GM19395 (cell line): Measurements from ENCODE around the gene PRSS57.

Experiments used
- ATAC-seq: cut with Tn5 transposase; IDR thresholded peaks from one replicate; pipeline ENCODE4 v1.9.1; 2021; ENCODE audit warnings: mild to moderate bottlenecking, moderate library complexity; ENCODE audit not compliant: unreplicated experiment

The PRSS57 gene

DNA sequence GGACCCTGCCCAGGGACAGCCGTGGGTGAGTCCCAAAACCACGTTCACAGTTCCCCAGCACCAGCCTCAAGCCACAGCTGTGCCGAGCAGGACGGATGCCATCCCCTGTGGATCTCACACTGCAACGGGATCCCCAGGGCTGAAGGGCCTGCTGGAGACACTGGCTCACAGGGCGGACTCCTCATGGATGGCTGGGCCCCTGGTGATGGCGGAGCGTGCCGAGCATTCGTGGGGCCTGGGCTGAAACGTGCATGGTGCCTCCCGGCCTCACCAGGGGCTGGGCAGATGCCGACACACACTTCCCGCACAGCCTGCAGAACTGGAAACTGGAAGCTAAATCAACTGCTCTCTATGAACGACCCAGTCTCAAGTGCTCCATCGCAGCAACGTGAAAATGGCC lies 41.8 kb downstream of the PRSS57 start:
- ATAC-seq: no peak

DNA sequence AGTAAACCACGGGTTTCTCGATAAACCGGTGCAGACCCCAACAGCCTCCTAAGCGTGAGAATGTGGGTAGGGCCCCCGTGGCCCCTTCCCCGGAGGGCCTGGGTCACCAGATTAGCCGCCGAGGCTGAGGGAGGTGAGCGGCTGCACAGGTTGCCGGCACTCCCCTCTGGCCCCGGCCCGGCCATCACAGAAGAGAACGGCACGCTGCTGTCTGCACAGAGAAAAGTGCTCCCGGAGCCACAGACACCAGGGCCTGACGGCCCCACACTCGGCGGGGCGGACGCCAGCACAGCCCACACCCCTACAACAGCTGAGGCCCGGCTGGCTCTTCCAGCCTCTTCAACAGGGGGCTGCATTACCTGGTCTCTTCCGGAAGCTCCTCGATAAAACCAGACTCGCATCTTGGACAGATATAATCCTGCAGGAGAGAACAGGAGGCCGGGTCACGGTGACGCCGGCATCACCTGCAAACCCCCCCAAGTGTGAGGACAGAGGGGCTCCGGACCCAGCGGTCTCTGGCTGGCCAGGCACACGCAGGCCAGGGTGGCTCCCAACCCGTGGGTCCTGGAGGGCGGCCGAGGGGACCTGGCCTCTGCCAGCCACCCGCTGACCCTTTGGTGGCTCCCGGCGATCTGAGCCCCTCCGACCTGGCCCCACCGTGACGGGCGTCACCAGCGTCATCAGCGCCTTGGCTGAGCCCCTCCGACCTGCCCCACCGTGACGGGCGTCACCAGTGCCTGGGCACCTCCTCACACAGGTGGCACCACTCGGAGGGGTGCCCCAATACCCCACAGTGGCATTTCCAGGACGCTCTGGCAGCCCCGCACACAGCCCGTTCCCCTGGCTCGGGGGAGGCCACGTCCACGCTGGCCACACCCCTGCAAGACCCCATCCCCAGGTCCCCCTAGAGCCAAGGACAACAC lies 42.5 kb downstream of the PRSS57 start:
- no peak for ATAC-seq

DNA sequence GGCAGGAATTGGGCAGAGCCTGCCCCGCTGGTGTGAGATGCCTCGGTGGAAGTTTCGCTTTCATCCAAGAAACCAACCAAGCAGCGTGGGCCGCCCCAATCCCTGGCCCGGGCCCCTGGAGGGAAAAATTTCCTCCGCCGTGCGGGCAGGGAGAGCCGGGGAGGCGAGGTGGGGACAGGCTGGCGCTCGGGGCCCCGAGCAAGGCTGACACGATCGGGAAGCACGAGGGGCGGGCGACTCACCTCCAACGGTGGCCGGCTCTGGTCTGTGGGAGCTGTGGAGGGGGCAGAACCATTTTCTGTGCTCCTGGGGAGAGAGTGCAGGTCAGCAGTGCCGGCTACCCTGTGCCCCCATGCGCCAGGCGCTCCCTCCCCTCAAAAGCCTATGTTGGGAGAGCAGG lies 43.3 kb downstream of the PRSS57 start:
- no peak for ATAC-seq

- ATAC-seq: no peak
Observed at GRCh38 chr19:651114-651818, 44.0 kb downstream of the PRSS57 start.

DNA sequence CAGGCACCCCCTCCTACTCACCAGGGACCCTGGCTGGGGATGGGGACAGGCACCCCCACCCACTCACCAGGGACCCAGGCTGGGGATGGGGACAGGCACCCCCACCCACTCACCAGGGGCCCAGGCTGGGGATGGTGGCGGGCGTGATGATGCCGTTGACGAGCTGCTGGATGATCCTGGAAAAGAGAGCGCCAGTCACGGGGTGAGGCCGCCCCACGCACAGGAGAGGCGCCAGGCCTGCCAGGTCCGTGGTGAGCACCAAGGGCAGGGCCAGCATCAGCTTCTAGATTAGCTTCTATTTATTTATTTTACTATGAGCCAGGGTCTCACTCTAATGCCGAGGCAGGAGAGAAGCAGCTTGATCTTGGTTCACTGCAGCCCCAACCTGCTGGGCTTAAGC lies 45.1 kb downstream of the PRSS57 start:
- no peak for ATAC-seq

- ATAC-seq: no peak
Observed at GRCh38 chr19:648904-649801, 46.1 kb downstream of the PRSS57 start.

DNA sequence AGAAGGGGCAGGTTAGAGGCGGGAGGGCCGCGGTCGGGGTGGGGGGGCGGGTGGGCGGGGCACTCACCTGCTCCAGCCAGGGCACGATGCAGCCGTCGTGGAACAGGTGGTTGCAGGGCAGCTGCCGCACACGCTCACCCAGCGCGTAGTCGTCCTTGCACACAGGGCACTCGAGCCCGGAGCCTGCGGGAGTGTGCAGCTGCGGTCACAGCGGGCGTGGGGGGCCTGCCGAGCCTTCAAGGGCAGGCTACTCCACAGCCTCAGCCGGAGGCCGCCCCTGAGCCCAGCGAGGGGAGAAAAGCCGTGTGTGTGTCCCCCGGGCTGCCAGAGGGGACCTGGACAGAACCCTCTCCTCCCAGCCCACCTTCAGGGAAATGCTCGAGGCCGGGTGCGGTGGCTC lies 46.9 kb downstream of the PRSS57 start:
- ATAC-seq: no peak

GRCh38 chr19:647566-648284 lies 47.5 kb downstream of the PRSS57 start:
- ATAC-seq: no peak

- ATAC-seq: no peak
Observed at GRCh38 chr19:646779-647565, 48.3 kb downstream of the PRSS57 start.

GRCh38 chr19:645912-646778 lies 49.1 kb downstream of the PRSS57 start:
- no peak for ATAC-seq

- ATAC-seq: no peak
Observed at GRCh38 chr19:644789-645188, 50.5 kb downstream of the PRSS57 start.

GRCh38 chr19:644363-644762 lies 50.9 kb downstream of the PRSS57 start:
- ATAC-seq: no peak

DNA sequence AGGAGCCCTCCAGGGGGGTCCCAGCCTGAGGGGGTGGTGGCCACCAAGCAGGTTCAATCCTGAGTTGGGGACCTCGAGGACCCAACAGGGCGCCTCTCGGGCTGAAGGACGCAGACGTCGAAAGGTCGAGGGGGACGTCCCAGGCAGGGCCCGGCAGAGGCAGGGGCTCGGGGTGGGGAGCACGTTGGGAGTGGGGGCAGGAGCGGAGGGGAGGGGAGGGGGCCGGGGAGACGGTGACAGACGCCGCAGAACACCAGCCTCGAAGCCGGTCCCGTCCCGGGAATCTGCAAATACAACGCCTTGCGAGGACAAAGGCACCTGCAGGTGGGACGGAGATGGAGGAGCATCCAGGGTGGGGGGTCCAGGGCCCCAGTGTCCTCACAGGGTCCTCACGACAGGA lies 51.5 kb downstream of the PRSS57 start:
- no peak for ATAC-seq

GRCh38 chr19:642767-643727 lies 52.2 kb downstream of the PRSS57 start:
- ATAC-seq: no peak

DNA sequence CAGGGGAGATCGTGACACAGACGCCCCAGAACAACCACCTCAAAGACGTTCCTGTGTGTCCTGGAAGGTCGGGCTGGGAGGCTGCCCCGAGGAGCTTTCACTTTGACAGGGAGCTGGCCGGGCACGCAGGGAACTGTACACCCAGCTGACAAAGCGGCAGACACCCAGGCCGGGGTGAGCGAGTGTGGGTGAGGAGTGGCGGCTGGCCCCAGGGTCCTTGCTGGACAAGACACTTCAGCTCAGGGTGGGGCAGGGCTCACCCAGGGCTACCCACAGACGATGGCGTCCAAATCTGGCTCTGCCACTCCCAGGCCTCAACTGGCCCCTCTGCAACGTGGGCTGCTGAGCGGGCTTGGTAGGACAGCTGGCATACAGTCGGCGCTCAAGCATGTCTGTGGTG lies 53.5 kb downstream of the PRSS57 start:
- no peak for ATAC-seq

DNA sequence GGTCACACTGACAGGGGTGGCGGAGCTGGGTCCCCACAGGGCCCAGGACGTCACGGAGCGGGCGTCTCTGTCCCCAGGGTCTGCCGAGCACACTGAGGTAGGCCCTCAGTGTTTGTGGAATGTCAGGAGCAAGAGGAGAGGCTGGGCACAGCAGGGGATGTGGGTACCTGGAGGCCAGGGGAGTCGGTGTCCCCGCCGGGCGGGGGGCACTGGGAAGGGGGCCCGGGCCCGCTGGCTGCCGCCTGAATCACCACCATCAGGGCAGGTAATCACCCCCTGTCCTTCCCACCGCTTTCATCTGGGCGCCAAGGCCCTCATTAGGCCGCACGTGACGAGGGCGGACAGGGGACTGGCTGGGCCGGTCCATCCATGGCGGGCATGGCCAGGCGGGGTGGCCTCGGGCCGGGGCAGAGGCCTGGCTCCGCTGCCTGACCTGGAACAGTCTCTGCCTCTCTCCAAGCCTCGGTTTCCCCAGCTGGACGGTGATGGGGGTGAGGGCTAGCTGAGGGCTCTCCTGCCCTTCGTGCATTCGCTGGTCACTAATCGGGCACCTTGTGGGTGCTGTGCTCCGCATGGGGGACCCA lies 54.6 kb downstream of the PRSS57 start:
- no peak for ATAC-seq

DNA sequence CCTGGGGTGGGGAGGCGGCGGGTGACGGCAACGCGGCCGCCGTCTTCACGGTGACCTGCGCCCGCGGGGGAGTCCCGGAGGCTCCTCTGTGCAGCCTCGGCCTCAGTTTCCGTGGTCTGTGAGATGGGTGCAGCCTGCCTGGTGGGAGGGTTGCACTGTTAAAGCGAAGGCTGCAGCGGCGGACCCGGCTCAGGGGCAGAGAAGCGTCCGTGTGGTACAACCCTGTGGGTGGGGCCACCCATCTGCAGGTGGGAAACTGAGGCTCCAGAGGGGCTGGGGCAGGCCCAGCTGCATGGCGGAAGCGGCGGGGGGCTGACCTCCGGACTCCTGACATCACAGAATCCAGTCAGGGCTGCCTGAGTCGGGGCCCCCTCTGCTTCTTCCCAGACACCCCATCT lies 55.1 kb downstream of the PRSS57 start:
- no peak for ATAC-seq
